ENCODE measurements around the gene SYT7. TPM values are rescaled to one million over a fixed set of nuclear protein-coding genes. Genes with fewer than 3 reads are reported as not detected.

The SYT7 gene
- total RNA-seq, 4 donors from 2014 or later = 5.2 to 12.6 (median 8.8) TPM

DNA sequence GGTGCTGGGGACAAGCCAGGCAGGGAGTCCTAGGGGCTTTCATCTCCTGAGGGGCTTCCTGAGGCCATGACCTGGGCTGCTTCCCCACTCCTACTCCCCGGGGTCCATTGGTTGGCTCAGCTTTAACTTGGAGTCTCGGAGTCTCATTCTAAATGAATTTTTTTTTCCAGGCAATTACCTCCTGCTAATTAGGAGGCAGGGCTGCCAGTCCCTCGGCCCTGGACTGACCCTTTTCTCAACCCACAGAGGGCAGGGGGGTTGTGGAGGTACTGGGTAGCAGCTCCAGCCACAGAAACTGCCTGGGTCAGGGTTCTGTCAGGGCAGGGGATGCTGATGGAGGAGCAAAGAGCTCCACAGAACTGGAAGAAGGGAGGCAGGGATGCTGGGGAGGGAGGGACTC lies 11.9 kb downstream of the SYT7 start:
- H3K9me3 ChIP-seq = no peaks in the 10 kb centered on the region
- peaks cover 0 to 6% of the 10 kb centered on the region in 2 donors for H3K4me1 ChIP-seq
- no peak overlapping the region for H3K27ac ChIP-seq
- H3K36me3 ChIP-seq = no peaks in the 10 kb centered on the region
- DNase-seq = no peak
- WGBS, 2 donors = 41 to 53% methylated on average over 3 of the region's 3 CpGs
- TF ChIP-seq CTCF (IDR thresholded peaks at IDR 0.05) = no peak
- TF ChIP-seq POLR2A (IDR thresholded peaks at IDR 0.05) = no peak
- no peaks in the 10 kb centered on the region for H3K27me3 ChIP-seq
- no peak overlapping the region for H3K4me3 ChIP-seq (replicated peaks in 1 of 3)
- intact Hi-C loops (cut with DNase I) = no loop called here

- intact Hi-C loops (cut with DNase I) = no loop called here
- TF ChIP-seq CTCF (IDR thresholded peaks at IDR 0.05) = peak in 3 of 6 experiments; percentile 41 to 72 (median 43)
- no peak for TF ChIP-seq POLR2A (IDR thresholded peaks at IDR 0.05)
- no peak overlapping the region for H3K4me3 ChIP-seq (replicated peaks in 1 of 3)
- peak; percentile 81 to 82 for DNase-seq
- H3K27me3 ChIP-seq = no peaks in the 10 kb centered on the region
- peaks cover 0 to 6% of the 10 kb centered on the region in 2 donors for H3K4me1 ChIP-seq
- WGBS, 2 donors = 1 to 7% methylated on average over 26 to 30 of the region's 46 CpGs
- H3K36me3 ChIP-seq = no peaks in the 10 kb centered on the region
- no peak overlapping the region for H3K27ac ChIP-seq
- H3K9me3 ChIP-seq = no peaks in the 10 kb centered on the region
Measured at GRCh38 chr11:61567286-61568061, 13.4 kb downstream of the SYT7 start.

- DNase-seq = no peak
- intact Hi-C loops (cut with DNase I) = no loop called here
- Histone ChIP-seq H3K27me3 (no peaks in the 10 kb centered on the region), H3K4me3 (replicated peaks in 1 of 3) (no peak overlapping the region), H3K4me1 (peaks cover 0 to 6% of the 10 kb centered on the region in 2 donors), H3K27ac (no peak overlapping the region), H3K36me3 (no peaks in the 10 kb centered on the region), H3K9me3 (no peaks in the 10 kb centered on the region)
- TF ChIP-seq CTCF (IDR thresholded peaks at IDR 0.05) = no peak
- 50 to 53% methylated on average over 8 of the region's 8 CpGs for WGBS, 2 donors
Measured at GRCh38 chr11:61564936-61565696, 15.8 kb downstream of the SYT7 start.

DNA sequence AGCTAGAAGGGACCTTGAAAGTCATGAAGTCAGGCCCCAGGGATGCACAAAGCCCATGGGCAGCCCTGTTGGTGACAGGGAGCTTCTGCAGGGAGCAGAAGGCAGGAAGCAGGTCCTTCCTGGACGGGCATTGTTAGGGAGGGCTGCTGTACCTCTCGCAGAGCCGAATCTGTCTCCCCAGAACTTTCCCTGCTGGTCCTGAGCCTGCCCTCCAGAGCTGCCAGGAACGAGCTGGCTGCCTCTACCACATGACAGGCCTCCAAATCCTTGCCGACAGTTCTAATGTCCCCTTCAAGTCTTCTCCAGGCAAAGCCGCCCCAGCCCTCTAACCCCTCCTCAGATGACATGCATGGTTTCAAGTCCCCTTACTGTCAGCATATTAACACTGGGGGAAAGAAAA lies 20.1 kb downstream of the SYT7 start:
- H3K4me3 ChIP-seq (replicated peaks in 1 of 3) = no peak overlapping the region
- no peak overlapping the region for H3K27ac ChIP-seq
- peaks cover 0 to 2% of the 10 kb centered on the region in 2 donors for H3K4me1 ChIP-seq
- intact Hi-C loops (cut with DNase I) = no loop called here
- no peaks in the 10 kb centered on the region for H3K36me3 ChIP-seq
- DNase-seq = no peak
- no peak for TF ChIP-seq POLR2A (IDR thresholded peaks at IDR 0.05)
- no peak for TF ChIP-seq CTCF (IDR thresholded peaks at IDR 0.05)
- WGBS, 2 donors = 56 to 66% methylated on average over 5 to 6 of the region's 6 CpGs
- no peaks in the 10 kb centered on the region for H3K9me3 ChIP-seq
- no peaks in the 10 kb centered on the region for H3K27me3 ChIP-seq

- no peak overlapping the region for H3K4me3 ChIP-seq (replicated peaks in 1 of 3)
- H3K9me3 ChIP-seq = no peaks in the 10 kb centered on the region
- no peaks in the 10 kb centered on the region for H3K36me3 ChIP-seq
- WGBS, 2 donors = 82% methylated on average over 3 of the region's 3 CpGs
- H3K27me3 ChIP-seq = peaks cover 7% of the 10 kb centered on the region
- H3K4me1 ChIP-seq = peaks cover 9 to 23% of the 10 kb centered on the region in 2 donors
- TF ChIP-seq CTCF (IDR thresholded peaks at IDR 0.05) (no peak), POLR2A (IDR thresholded peaks at IDR 0.05) (no peak)
- intact Hi-C loops (cut with DNase I) = no loop called here
- no peak for DNase-seq
- H3K27ac ChIP-seq = no peak overlapping the region
Measured at GRCh38 chr11:61556621-61557020, 24.3 kb downstream of the SYT7 start.

Data from thyroid gland (tissue), 4 donors.